Effector memory CD4-positive, alpha-beta T cell (primary cell): Measurements from ENCODE around the gene NLRP9.

Source experiments
- DNase-seq, 3 donors: peaks; one replicate each; pipeline ENCODE4 v3.0.0-alpha.2; 2020
- H3K27ac ChIP-seq: 2 replicates; pipeline ENCODE4 v1.7.0; 2013; ENCODE audit warnings: mild to moderate bottlenecking, low read length, moderate library complexity; ENCODE audit not compliant: insufficient read depth, poor library complexity, severe bottlenecking
- H3K27me3 ChIP-seq: replicated peaks from 2 replicates; pipeline ENCODE4 v1.7.0; 2013; ENCODE audit warnings: mild to moderate bottlenecking, low read length; ENCODE audit not compliant: insufficient read depth, control insufficient read depth, poor library complexity, severe bottlenecking
- H3K36me3 ChIP-seq: 2 replicates; pipeline ENCODE4 v1.7.0; 2013; ENCODE audit warnings: mild to moderate bottlenecking, low read length, moderate library complexity; ENCODE audit not compliant: control insufficient read depth, insufficient read depth
- H3K4me1 ChIP-seq: 2 replicates; pipeline ENCODE4 v1.7.0; 2013; ENCODE audit warnings: low read length, mild to moderate bottlenecking; ENCODE audit not compliant: control insufficient read depth, insufficient read depth, poor library complexity, severe bottlenecking
- H3K4me3 ChIP-seq: 2 replicates; pipeline ENCODE4 v1.7.0; 2013; ENCODE audit warnings: low read length, low read depth, mild to moderate bottlenecking; ENCODE audit not compliant: insufficient read depth, poor library complexity, severe bottlenecking
- H3K9me3 ChIP-seq: 2 replicates; pipeline ENCODE4 v1.7.0; 2013; ENCODE audit warnings: mild to moderate bottlenecking, low read length, moderate library complexity; ENCODE audit not compliant: control insufficient read depth

The NLRP9 gene

DNA sequence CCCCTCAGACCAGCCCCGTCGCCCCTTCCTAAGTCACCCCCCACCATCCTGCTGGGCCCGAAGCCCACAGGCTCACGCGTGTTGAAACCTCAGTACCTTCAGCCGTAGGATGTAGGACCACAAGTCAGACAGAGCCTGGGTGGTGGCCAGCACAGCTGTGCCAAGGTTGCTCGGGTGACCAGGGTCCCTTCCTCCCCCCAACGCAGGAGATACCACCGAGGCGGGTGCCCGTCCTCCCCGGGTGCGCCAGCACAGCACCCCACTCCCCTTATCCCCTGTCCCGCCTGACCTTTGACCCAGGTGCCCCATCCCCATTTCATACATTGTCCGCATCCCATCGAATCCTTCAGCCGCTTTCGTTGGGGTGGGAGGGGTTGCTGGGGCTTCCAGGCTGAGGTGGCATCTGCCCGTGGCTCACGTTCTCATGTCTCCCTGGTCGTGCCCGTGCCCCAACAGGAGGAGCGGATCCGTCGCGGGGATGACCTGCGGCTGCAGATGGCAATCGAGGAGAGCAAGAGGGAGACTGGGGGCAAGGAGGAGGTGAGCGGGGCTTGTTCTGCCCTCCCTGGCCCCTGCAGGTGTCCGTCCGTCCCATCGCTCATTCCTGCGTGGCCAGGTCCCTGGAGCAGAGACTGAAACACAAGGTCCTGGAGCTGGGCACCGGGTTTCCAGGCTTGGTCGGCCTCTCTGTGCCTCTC lies 48.6 kb downstream of the NLRP9 start:
- Histone ChIP-seq H3K4me1 (no peaks in the 10 kb centered on the region), H3K27me3 (no peaks in the 10 kb centered on the region), H3K36me3 (peaks cover 82% of the 10 kb centered on the region), H3K27ac (no peak overlapping the region), H3K9me3 (no peaks in the 10 kb centered on the region), H3K4me3 (no peak overlapping the region)
- DNase-seq: no peak

GRCh38 chr19:55688422-55689218 lies 49.6 kb downstream of the NLRP9 start:
- H3K27ac ChIP-seq: no peak overlapping the region
- no peaks in the 10 kb centered on the region for H3K9me3 ChIP-seq
- H3K27me3 ChIP-seq: no peaks in the 10 kb centered on the region
- no peak for DNase-seq
- H3K36me3 ChIP-seq: peaks cover 81% of the 10 kb centered on the region
- no peaks in the 10 kb centered on the region for H3K4me1 ChIP-seq
- H3K4me3 ChIP-seq: no peak overlapping the region

DNA sequence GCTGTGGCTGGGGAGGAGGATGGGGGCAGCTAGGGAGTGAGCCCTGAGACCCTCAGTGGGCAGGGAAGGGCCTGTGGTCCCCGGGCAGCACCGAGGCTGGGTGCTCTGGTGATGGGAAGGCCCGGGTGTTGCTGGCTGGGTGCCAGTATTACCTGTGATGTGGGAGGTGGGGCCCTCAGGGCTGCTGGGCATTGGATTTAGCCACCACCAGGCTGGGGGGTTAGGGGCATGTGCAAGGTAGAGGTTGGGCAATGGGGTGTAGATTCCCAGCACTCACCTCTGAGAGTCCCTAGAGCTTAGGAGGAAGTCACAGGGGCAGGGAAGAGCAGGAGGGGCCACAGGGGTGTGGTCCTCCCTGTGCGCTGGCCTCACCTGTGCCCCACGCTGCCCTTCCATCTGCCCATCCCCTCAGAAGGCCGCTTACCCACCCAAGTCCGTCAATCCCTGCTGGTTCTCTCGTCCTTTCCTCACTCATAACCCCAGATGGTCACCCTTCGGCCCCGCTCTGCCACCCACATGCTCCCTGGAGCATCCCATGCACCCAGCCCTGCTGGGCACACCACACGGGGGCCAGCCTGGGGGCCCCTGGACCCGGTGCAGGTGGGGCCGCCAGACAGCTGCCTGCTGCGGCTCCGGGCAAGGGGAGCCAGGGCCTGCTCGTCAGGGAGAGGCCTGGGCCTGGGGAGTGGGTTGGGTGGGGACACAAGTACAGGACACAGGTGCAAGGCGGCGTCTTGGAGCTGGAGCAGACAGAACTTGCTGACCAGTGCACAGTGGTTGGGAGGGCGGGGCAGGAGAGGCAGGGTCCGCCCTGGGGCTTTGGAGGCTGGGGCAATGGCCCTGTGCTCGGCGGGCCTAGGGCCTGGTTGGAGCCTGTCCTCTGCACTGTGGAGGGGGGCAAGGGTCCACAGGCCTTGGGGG lies 50.7 kb downstream of the NLRP9 start:
- Histone ChIP-seq H3K36me3 (peaks cover 72% of the 10 kb centered on the region), H3K4me1 (no peaks in the 10 kb centered on the region), H3K27ac (no peak overlapping the region), H3K9me3 (no peaks in the 10 kb centered on the region), H3K4me3 (no peak overlapping the region), H3K27me3 (no peaks in the 10 kb centered on the region)
- DNase-seq: no peak

GRCh38 chr19:55686311-55687050 lies 51.7 kb downstream of the NLRP9 start:
- no peak overlapping the region for H3K27ac ChIP-seq

GRCh38 chr19:55685776-55686175 lies 52.4 kb downstream of the NLRP9 start:
- Histone ChIP-seq H3K36me3 (peaks cover 59% of the 10 kb centered on the region), H3K4me1 (no peaks in the 10 kb centered on the region), H3K4me3 (no peak overlapping the region), H3K27me3 (no peaks in the 10 kb centered on the region), H3K27ac (no peak overlapping the region), H3K9me3 (no peaks in the 10 kb centered on the region)
- DNase-seq: no peak

More at GRCh38 chr19:55686311-55687050, 51.7 kb downstream of the NLRP9 start:
- Histone ChIP-seq H3K9me3 (no peaks in the 10 kb centered on the region), H3K4me1 (no peaks in the 10 kb centered on the region), H3K27me3 (no peaks in the 10 kb centered on the region), H3K4me3 (no peak overlapping the region), H3K36me3 (peaks cover 62% of the 10 kb centered on the region)
- DNase-seq: no peak

GRCh38 chr19:55684946-55685681 lies 53.1 kb downstream of the NLRP9 start:
- Histone ChIP-seq H3K4me3 (no peak overlapping the region), H3K27ac (no peak overlapping the region), H3K27me3 (no peaks in the 10 kb centered on the region), H3K9me3 (no peaks in the 10 kb centered on the region), H3K4me1 (no peaks in the 10 kb centered on the region), H3K36me3 (peaks cover 62% of the 10 kb centered on the region)
- DNase-seq: no peak

- Histone ChIP-seq H3K4me1 (no peaks in the 10 kb centered on the region), H3K4me3 (no peak overlapping the region), H3K27ac (no peak overlapping the region), H3K27me3 (no peaks in the 10 kb centered on the region), H3K9me3 (no peaks in the 10 kb centered on the region), H3K36me3 (peaks cover 63% of the 10 kb centered on the region)
- DNase-seq: no peak
Measured at GRCh38 chr19:55683449-55684261, 54.5 kb downstream of the NLRP9 start.

GRCh38 chr19:55681131-55682092 lies 56.8 kb downstream of the NLRP9 start:
- DNase-seq: no peak
- no peaks in the 10 kb centered on the region for H3K27me3 ChIP-seq
- peaks cover 60% of the 10 kb centered on the region for H3K36me3 ChIP-seq
- no peak overlapping the region for H3K27ac ChIP-seq
- H3K4me3 ChIP-seq: no peak overlapping the region
- H3K4me1 ChIP-seq: peaks cover 12% of the 10 kb centered on the region
- H3K9me3 ChIP-seq: no peaks in the 10 kb centered on the region
